Mesenchymal stem cell (in vitro differentiated cells and primary cell): Measurements from ENCODE around the gene SH3PXD2A.
A peak's percentile ranks its signal among the peaks of the same experiment; 100 is the strongest.

ENCODE experiments used
- DNase-seq: peaks from one replicate; pipeline ENCODE4 v3.0.0-alpha.2; 2013
- H2AFZ ChIP-seq: one replicate; pipeline ENCODE4 v1.6.1; 2013; ENCODE audit warnings: low read depth, mild to moderate bottlenecking, control low read depth, inconsistent platforms, low read length, moderate library complexity
- H2AK5ac ChIP-seq: 2 replicates; pipeline ENCODE4 v1.6.1; 2013; ENCODE audit warnings: low read length, moderate library complexity, mild to moderate bottlenecking, inconsistent platforms; ENCODE audit not compliant: severe bottlenecking
- H2BK120ac ChIP-seq: one replicate; pipeline ENCODE4 v1.6.1; 2013; ENCODE audit warnings: low read depth, mild to moderate bottlenecking, inconsistent platforms, low read length, moderate library complexity
- H2BK12ac ChIP-seq, 2 experiments: one replicate each; pipeline ENCODE4 v1.6.1; 2013; ENCODE audit warnings: inconsistent platforms in 2 of 2, low read length in 2 of 2, mild to moderate bottlenecking in 2 of 2, moderate library complexity in 2 of 2, control low read depth in 1 of 2
- H2BK15ac ChIP-seq: one replicate; pipeline ENCODE4 v1.6.1; 2013; ENCODE audit warnings: mild to moderate bottlenecking, low read depth, inconsistent platforms; ENCODE audit not compliant: poor library complexity, severe bottlenecking
- H2BK5ac ChIP-seq: 2 replicates; pipeline ENCODE4 v1.6.1; 2013; ENCODE audit warnings: low read depth, mild to moderate bottlenecking, low read length, control low read depth, inconsistent platforms; ENCODE audit not compliant: poor library complexity, severe bottlenecking
- H3K14ac ChIP-seq, 2 experiments: one replicate each; pipeline ENCODE4 v1.6.1; 2013; ENCODE audit warnings: inconsistent platforms in 2 of 2, low read length in 2 of 2, control low read depth in 1 of 2, mild to moderate bottlenecking in 1 of 2, moderate library complexity in 1 of 2
- H3K18ac ChIP-seq, 2 experiments: one replicate each; pipeline ENCODE4 v1.6.1; 2013; ENCODE audit warnings: inconsistent platforms in 2 of 2, low read length in 2 of 2, control low read depth in 1 of 2, low read depth in 1 of 2, mild to moderate bottlenecking in 1 of 2
- H3K23ac ChIP-seq, 2 experiments: one replicate each; pipeline ENCODE4 v1.6.1; 2013; ENCODE audit warnings: inconsistent platforms in 2 of 2, low read length in 2 of 2, mild to moderate bottlenecking in 2 of 2, moderate library complexity in 2 of 2, control low read depth in 1 of 2
- H3K27ac ChIP-seq: 2 replicates; pipeline ENCODE4 v1.5.1; 2013; ENCODE audit warnings: mild to moderate bottlenecking, moderate library complexity, low read length, control low read depth, inconsistent platforms; ENCODE audit not compliant: poor library complexity, severe bottlenecking
- H3K27me3 ChIP-seq, 2 experiments: 2 replicates each; pipeline versions ENCODE4 v1.6.1 to v1.7.0; 2013; ENCODE audit warnings: low read length in 2 of 2, mild to moderate bottlenecking in 2 of 2, moderate library complexity in 2 of 2, control low read depth in 1 of 2, inconsistent platforms in 1 of 2; ENCODE audit not compliant: control insufficient read depth in 1 of 2, insufficient read depth in 1 of 2
- H3K36me3 ChIP-seq, 2 experiments: 2 replicates each; pipeline versions ENCODE4 v1.6.1 to v1.7.0; 2013; ENCODE audit warnings: low read length in 2 of 2, control low read depth in 1 of 2, inconsistent platforms in 1 of 2, low read depth in 1 of 2, mild to moderate bottlenecking in 1 of 2; ENCODE audit not compliant: insufficient read depth in 2 of 2, control insufficient read depth in 1 of 2
- H3K4ac ChIP-seq, 2 experiments: one replicate each; pipeline ENCODE4 v1.6.1; 2013; ENCODE audit warnings: inconsistent platforms in 2 of 2, low read length in 2 of 2, mild to moderate bottlenecking in 2 of 2, moderate library complexity in 2 of 2, control low read depth in 1 of 2, low read depth in 1 of 2
- H3K4me1 ChIP-seq: 2 replicates; pipeline ENCODE4 v1.6.1; 2013; ENCODE audit warnings: low read depth, low read length, control low read depth; ENCODE audit not compliant: control insufficient read depth, insufficient read depth
- H3K4me2 ChIP-seq: 2 replicates; pipeline ENCODE4 v1.6.1; 2013; ENCODE audit warnings: low read length, mild to moderate bottlenecking, inconsistent platforms; ENCODE audit not compliant: poor library complexity, severe bottlenecking
- H3K4me3 ChIP-seq, 2 experiments: 2 replicates each; pipeline versions ENCODE4 v1.5.1 to v1.7.0; 2013; ENCODE audit warnings: low read length in 2 of 2, mild to moderate bottlenecking in 2 of 2, control low read depth in 1 of 2, low read depth in 1 of 2; ENCODE audit not compliant: insufficient read depth in 1 of 2
- H3K79me1 ChIP-seq: replicated peaks from 2 replicates; pipeline ENCODE4 v1.6.1; 2013; ENCODE audit warnings: mild to moderate bottlenecking, control low read depth, low read length, inconsistent platforms; ENCODE audit not compliant: poor library complexity, severe bottlenecking
- H3K9ac ChIP-seq: 2 replicates; pipeline ENCODE4 v1.7.0; 2013; ENCODE audit warnings: mild to moderate bottlenecking, low read length, moderate library complexity
- H3K9me3 ChIP-seq: 2 replicates; pipeline ENCODE4 v1.7.0; 2013; ENCODE audit warnings: mild to moderate bottlenecking, low read length; ENCODE audit not compliant: control insufficient read depth
- H4K8ac ChIP-seq: one replicate; pipeline ENCODE4 v1.6.1; 2013; ENCODE audit warnings: inconsistent platforms, mild to moderate bottlenecking, low read length, moderate library complexity
- H4K91ac ChIP-seq: one replicate; pipeline ENCODE4 v1.6.1; 2013; ENCODE audit warnings: mild to moderate bottlenecking, low read length, inconsistent platforms
- WGBS: methylation state at CpG from one replicate; pipeline ENCODE4 v1.1.7; 2013; ENCODE audit warnings: mixed read lengths; 5-methylcytosine and 5-hydroxymethylcytosine counted together

SH3PXD2A gene

DNA sequence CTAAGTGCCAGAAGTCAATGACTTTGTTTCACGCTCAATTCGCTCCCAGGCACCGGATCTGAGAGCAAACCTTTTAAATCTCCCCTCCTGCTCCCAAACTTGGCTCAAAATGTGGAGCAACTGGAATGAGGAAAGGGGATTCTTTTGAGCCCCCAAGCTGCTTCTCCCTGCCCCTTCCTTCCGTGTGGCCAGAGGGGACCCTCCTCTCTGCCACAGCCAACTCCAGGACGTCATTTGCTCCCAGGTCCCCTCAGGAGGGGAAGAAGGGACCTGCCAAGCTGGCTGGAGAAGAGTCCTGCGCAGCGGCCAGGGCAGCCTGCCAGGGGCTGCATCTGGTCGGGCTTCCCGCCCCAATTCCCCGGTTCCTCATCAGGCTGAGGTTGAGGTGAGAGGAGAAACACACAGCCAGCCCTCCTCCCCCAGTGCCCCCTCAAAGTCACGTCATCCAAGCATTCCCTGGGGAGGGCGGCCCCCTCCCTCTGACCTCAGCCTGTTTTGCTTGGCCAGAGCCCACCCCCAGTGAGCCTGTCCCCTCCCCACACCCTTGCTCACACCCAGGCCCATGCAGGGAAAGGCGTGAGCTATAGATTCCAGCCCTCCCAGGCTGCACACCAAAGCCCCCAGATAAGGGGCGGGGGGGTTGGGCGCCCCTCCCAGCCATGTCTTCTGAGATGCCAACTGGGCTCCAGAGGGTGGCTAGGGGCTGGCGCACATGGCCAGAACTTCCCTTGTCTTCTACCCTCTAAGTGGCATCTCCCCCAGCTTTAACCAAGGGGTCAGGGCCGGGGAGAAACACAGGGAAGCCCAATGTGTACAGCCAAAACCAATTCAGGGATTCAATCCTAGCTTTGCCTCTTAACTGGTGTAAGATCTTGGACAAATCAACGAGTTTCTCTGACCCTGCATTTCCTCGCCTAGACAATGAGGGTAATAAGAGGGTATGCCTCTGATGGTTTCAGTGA is 35.0 kb downstream of the SH3PXD2A start:
- WGBS, result 54% methylated on average over 19 of the region's 19 CpGs
- H3K4me2 ChIP-seq, result no peak overlapping the region
- H4K91ac ChIP-seq, result no peak overlapping the region
- peak overlapping the region in 1 of 2 experiments; percentile 53 for H3K4me3 ChIP-seq
- DNase-seq, result no peak
- no peak overlapping the region for H2BK12ac ChIP-seq
- peak overlapping the region; percentile 40 for H4K8ac ChIP-seq
- peaks cover 7% of the 10 kb centered on the region for H3K4me1 ChIP-seq
- no peaks in the 10 kb centered on the region for H3K79me1 ChIP-seq
- no peak overlapping the region for H2AK5ac ChIP-seq
- no peak overlapping the region for H2BK5ac ChIP-seq
- H3K36me3 ChIP-seq, result no peaks in the 10 kb centered on the region
- H3K9me3 ChIP-seq, result no peaks in the 10 kb centered on the region
- no peak overlapping the region for H2AFZ ChIP-seq
- H3K4ac ChIP-seq, result no peak overlapping the region
- H3K18ac ChIP-seq, result peak overlapping the region in 1 of 2 experiments; percentile 58
- no peak overlapping the region for H3K27ac ChIP-seq
- no peak overlapping the region for H3K23ac ChIP-seq
- no peak overlapping the region for H2BK120ac ChIP-seq
- peak overlapping the region; percentile 18 for H3K9ac ChIP-seq
- no peak overlapping the region for H2BK15ac ChIP-seq
- no peak overlapping the region for H3K14ac ChIP-seq
- peaks cover 0 to 51% of the 10 kb centered on the region in 2 experiments for H3K27me3 ChIP-seq

DNA sequence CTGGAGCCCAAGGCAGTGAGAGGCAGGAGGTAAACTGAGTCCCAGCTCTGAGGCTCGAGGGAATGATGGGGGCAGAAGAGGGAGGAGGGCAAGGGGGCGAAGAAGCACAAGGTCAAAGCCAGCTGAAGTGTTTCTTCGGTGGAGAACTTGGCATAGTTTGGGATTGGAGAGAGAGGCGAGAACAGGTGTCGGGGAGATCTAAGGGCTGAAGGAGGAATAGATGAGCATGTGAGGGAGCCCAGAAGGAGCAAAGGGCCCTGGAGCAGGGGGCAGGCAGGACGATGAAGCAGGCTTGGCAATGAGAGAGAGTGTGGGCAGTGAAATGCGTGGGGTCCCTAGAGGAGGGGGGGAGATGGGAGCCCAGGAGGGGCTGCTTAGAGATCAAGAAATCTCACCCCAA is 35.9 kb downstream of the SH3PXD2A start:
- Histone ChIP-seq H2BK5ac (no peak overlapping the region), H4K91ac (no peak overlapping the region), H2AK5ac (no peak overlapping the region), H3K18ac (no peak overlapping the region), H3K4me1 (peaks cover 7% of the 10 kb centered on the region), H3K36me3 (no peaks in the 10 kb centered on the region), H3K27me3 (peaks cover 0 to 51% of the 10 kb centered on the region in 2 experiments), H3K4me2 (no peak overlapping the region), H3K27ac (no peak overlapping the region), H2BK12ac (no peak overlapping the region), H3K4me3 (no peak overlapping the region), H3K9me3 (no peaks in the 10 kb centered on the region), H3K4ac (no peak overlapping the region), H2AFZ (no peak overlapping the region), H3K9ac (no peak overlapping the region), H3K23ac (no peak overlapping the region), H4K8ac (no peak overlapping the region), H2BK15ac (no peak overlapping the region), H3K79me1 (no peaks in the 10 kb centered on the region), H3K14ac (peak overlapping the region in 1 of 2 experiments; percentile 51), H2BK120ac (no peak overlapping the region)
- 76% methylated on average over 7 of the region's 7 CpGs for WGBS
- DNase-seq, result no peak

DNA sequence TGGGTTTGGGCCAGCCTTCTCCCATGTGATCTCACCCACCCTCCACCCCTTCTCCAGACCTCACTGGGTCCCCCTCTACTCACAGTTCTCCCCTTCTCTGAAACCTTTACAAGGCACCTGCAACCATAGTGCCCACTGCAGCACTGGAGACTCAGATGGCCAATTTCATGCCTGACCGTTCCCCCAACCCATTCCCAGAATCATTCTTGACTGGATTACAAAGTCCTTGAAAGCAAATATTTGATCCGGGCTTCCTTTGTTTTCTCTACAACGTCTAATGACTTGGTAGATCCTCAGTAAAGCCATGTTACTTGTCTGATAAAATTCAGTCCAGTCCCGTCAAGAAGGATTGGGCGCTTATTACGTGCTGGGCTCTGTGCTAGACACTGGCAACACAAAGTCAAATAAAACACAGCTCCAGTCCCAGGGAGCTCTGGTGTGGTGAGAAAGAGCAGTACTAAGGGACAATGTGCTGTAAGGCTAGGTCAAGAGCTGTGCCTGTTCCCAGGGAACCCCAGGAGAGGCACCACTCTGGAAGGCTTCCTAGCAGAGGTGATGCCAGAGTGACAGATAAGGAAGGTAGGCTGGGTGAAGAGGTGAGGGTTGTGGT is 36.5 kb downstream of the SH3PXD2A start:
- Histone ChIP-seq H3K9me3 (no peaks in the 10 kb centered on the region), H3K27ac (no peak overlapping the region), H3K18ac (peak overlapping the region in 1 of 2 experiments; percentile 52), H3K79me1 (no peaks in the 10 kb centered on the region), H3K4me3 (no peak overlapping the region), H4K8ac (no peak overlapping the region), H3K4me1 (peaks cover 7% of the 10 kb centered on the region), H3K27me3 (peaks cover 0 to 45% of the 10 kb centered on the region in 2 experiments), H2AFZ (no peak overlapping the region), H3K14ac (peak overlapping the region in 1 of 2 experiments; percentile 51), H4K91ac (no peak overlapping the region), H3K4ac (no peak overlapping the region), H2AK5ac (no peak overlapping the region), H2BK15ac (no peak overlapping the region), H3K9ac (no peak overlapping the region), H2BK120ac (no peak overlapping the region), H3K23ac (no peak overlapping the region), H3K36me3 (no peaks in the 10 kb centered on the region), H2BK5ac (no peak overlapping the region), H3K4me2 (no peak overlapping the region), H2BK12ac (peak overlapping the region in 1 of 2 experiments; percentile 37)
- 92% methylated on average over 6 of the region's 6 CpGs for WGBS
- no peak for DNase-seq

DNA sequence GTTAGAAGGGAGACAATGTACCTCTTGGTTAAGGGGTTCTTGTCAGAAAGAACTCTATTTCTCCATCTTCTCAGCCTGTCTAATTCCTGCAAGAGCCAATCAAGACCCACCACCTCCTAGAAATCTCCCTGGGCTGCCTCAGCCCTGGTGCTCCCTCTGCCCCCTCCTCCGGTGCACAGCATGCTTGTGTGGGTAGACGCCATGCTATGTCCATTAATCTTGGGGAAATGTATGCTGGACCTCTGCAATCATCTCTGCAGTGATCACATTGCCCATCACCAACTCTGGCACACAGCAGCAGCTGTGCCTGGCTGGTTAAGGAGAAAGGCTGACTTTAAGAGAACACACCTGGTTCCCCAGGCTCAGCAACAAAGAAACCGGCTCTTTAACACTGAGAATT is 37.3 kb downstream of the SH3PXD2A start:
- no peak for DNase-seq
- 81% methylated on average over 3 of the region's 3 CpGs for WGBS

More for the DNA sequence above, 37.3 kb downstream of the SH3PXD2A start:
- H3K9me3 ChIP-seq, result no peaks in the 10 kb centered on the region
- no peak overlapping the region for H3K4ac ChIP-seq
- H3K14ac ChIP-seq, result no peak overlapping the region
- no peaks in the 10 kb centered on the region for H3K36me3 ChIP-seq
- no peak overlapping the region for H3K4me2 ChIP-seq
- H3K4me1 ChIP-seq, result peaks cover 7% of the 10 kb centered on the region
- H2BK120ac ChIP-seq, result no peak overlapping the region
- H3K4me3 ChIP-seq, result no peak overlapping the region
- H2BK15ac ChIP-seq, result no peak overlapping the region
- H3K23ac ChIP-seq, result peak overlapping the region in 1 of 2 experiments; percentile 72
- H3K27me3 ChIP-seq, result peaks cover 0 to 38% of the 10 kb centered on the region in 2 experiments
- H3K18ac ChIP-seq, result peak overlapping the region; percentile 14 to 56
- H3K9ac ChIP-seq, result no peak overlapping the region
- no peak overlapping the region for H4K8ac ChIP-seq
- H4K91ac ChIP-seq, result no peak overlapping the region
- H2AFZ ChIP-seq, result no peak overlapping the region
- peak overlapping the region in 1 of 2 experiments; percentile 61 for H2BK12ac ChIP-seq
- H2BK5ac ChIP-seq, result no peak overlapping the region
- no peaks in the 10 kb centered on the region for H3K79me1 ChIP-seq
- H2AK5ac ChIP-seq, result no peak overlapping the region
- no peak overlapping the region for H3K27ac ChIP-seq
